ENCODE results near the gene TYRO3. TPM values are rescaled to one million over a fixed set of nuclear protein-coding genes. Genes with fewer than 3 reads are reported as not detected.
A peak's percentile ranks its signal among the peaks of the same experiment; 100 is the strongest.

The TYRO3 gene
- total RNA-seq, 1 experiment from 2014 or later = 118 TPM

GRCh38 chr15:41578736-41579383, 19.8 kb downstream of the TYRO3 start:
- Mint-ChIP-seq H3K36me3 (ENCODE audit: insufficient read depth, unreplicated experiment) (peaks cover 18% of the 10 kb centered on the region), H3K4me1 (ENCODE audit: low read depth, unreplicated experiment) (peaks cover 13% of the 10 kb centered on the region), H3K27ac (ENCODE audit: unreplicated experiment) (peak overlapping the region; percentile 4), H3K4me3 (ENCODE audit: unreplicated experiment) (no peak overlapping the region), H3K27me3 (ENCODE audit: insufficient read depth, unreplicated experiment) (no peaks in the 10 kb centered on the region), H3K9me3 (ENCODE audit: unreplicated experiment) (no peaks in the 10 kb centered on the region)
- peaks cover 9% of the 10 kb centered on the region for H3K4me1 ChIP-seq
- POLR2A ChIA-PET = no interaction called here
- no peaks in the 10 kb centered on the region for H3K36me3 ChIP-seq (ENCODE audit: control insufficient read depth, insufficient read depth, low read length)
- no peaks in the 10 kb centered on the region for H3K9me3 ChIP-seq
- H3K27me3 ChIP-seq (replicated peaks; ENCODE audit: control insufficient read depth, insufficient read depth, low read length) = no peaks in the 10 kb centered on the region
- intact Hi-C loops (cut with micrococcal nuclease; ENCODE audit: unreplicated experiment) = no loop called here
- TF ChIP-seq CTCF (IDR thresholded peaks at IDR 0.05; ENCODE audit: insufficient read depth in 1 of 2, low read depth in 1 of 2, low read length in 1 of 2, severe bottlenecking in 1 of 2, unreplicated experiment in 1 of 2) = no peak
- CTCF ChIA-PET = interaction anchor here (0.8 kb wide), 1 partner anchor 82 kb away, joined by 3 read pairs; the partner anchor contains the start of gene MGA
- H3K4me3 ChIP-seq (ENCODE audit: low read depth, low read length) = no peak overlapping the region
- no peak for DNase-seq
- BruUV-seq (replicated peaks) = TSS peak; percentile 68

- intact Hi-C loops (cut with micrococcal nuclease; ENCODE audit: unreplicated experiment) = loop anchor here (5.0 kb wide), 1 partner anchor 191 kb away; the partner anchor contains the start of gene MAPKBP1
- peak overlapping the region; percentile 53 for H3K27ac Mint-ChIP-seq (ENCODE audit: unreplicated experiment)
- CTCF ChIA-PET = interaction anchor here (0.6 to 1.3 kb wide), 9 partner anchors 8 to 231 kb away, joined by 3 to 14 read pairs (median 4); partner anchors contain the start of gene MGA
Measured at GRCh38 chr15:41581110-41581509, 22.1 kb downstream of the TYRO3 start.

More at GRCh38 chr15:41581110-41581509, 22.1 kb downstream of the TYRO3 start:
- H3K4me1 ChIP-seq = peaks cover 22% of the 10 kb centered on the region
- POLR2A ChIA-PET = interaction anchor here (1.5 kb wide), 1 partner anchor 13 kb away, joined by 5 read pairs; no protein-coding TSS in a partner anchor
- H3K27me3 ChIP-seq (replicated peaks; ENCODE audit: control insufficient read depth, insufficient read depth, low read length) = no peaks in the 10 kb centered on the region
- H3K4me3 ChIP-seq (ENCODE audit: low read depth, low read length) = no peak overlapping the region
- no peaks in the 10 kb centered on the region for H3K9me3 Mint-ChIP-seq (ENCODE audit: unreplicated experiment)
- peaks cover 25% of the 10 kb centered on the region for H3K36me3 Mint-ChIP-seq (ENCODE audit: insufficient read depth, unreplicated experiment)
- H3K4me1 Mint-ChIP-seq (ENCODE audit: low read depth, unreplicated experiment) = peaks cover 13% of the 10 kb centered on the region
- H3K4me3 Mint-ChIP-seq (ENCODE audit: unreplicated experiment) = no peak overlapping the region
- no TSS peak for BruUV-seq (replicated peaks)
- TF ChIP-seq CTCF (IDR thresholded peaks at IDR 0.05; ENCODE audit: insufficient read depth in 1 of 2, low read depth in 1 of 2, low read length in 1 of 2, severe bottlenecking in 1 of 2, unreplicated experiment in 1 of 2) = peak; percentile 63 to 76
- no peaks in the 10 kb centered on the region for H3K27me3 Mint-ChIP-seq (ENCODE audit: insufficient read depth, unreplicated experiment)
- DNase-seq = peak; percentile 83 to 85
- H3K9me3 ChIP-seq = no peaks in the 10 kb centered on the region
- no peaks in the 10 kb centered on the region for H3K36me3 ChIP-seq (ENCODE audit: control insufficient read depth, insufficient read depth, low read length)
